Measurements from ENCODE around the gene C1QTNF8. TPM values are rescaled to one million over a fixed set of nuclear protein-coding genes. Genes with fewer than 3 reads are reported as not detected.

C1QTNF8 gene
- total and polyA plus RNA-seq, 2 of the 13 experiments (the other 11 are each of a cell fraction or from before 2014, with no cell fraction given): 0.09 TPM; not detected in 1

- TF ChIP-seq LCORL (IDR thresholded peaks at IDR 0.05): no peak
- TF ChIP-seq LCORL (CRISPR knock-in tag; IDR thresholded peaks at IDR 0.05): peak; percentile 97
- no peak for TF ChIP-seq NR3C1 (CRISPR knock-in tag; IDR thresholded peaks at IDR 0.05)
- TF ChIP-seq ELK4 (CRISPR knock-in tag; IDR thresholded peaks at IDR 0.05; ENCODE audit: borderline replicate concordance): no peak
- TF ChIP-seq ESRRA (CRISPR knock-in tag; IDR thresholded peaks at IDR 0.05; ENCODE audit: low read depth): peak; percentile 65; the same call in 1 of the 2 replicates
- TF ChIP-seq, protein P1, sequence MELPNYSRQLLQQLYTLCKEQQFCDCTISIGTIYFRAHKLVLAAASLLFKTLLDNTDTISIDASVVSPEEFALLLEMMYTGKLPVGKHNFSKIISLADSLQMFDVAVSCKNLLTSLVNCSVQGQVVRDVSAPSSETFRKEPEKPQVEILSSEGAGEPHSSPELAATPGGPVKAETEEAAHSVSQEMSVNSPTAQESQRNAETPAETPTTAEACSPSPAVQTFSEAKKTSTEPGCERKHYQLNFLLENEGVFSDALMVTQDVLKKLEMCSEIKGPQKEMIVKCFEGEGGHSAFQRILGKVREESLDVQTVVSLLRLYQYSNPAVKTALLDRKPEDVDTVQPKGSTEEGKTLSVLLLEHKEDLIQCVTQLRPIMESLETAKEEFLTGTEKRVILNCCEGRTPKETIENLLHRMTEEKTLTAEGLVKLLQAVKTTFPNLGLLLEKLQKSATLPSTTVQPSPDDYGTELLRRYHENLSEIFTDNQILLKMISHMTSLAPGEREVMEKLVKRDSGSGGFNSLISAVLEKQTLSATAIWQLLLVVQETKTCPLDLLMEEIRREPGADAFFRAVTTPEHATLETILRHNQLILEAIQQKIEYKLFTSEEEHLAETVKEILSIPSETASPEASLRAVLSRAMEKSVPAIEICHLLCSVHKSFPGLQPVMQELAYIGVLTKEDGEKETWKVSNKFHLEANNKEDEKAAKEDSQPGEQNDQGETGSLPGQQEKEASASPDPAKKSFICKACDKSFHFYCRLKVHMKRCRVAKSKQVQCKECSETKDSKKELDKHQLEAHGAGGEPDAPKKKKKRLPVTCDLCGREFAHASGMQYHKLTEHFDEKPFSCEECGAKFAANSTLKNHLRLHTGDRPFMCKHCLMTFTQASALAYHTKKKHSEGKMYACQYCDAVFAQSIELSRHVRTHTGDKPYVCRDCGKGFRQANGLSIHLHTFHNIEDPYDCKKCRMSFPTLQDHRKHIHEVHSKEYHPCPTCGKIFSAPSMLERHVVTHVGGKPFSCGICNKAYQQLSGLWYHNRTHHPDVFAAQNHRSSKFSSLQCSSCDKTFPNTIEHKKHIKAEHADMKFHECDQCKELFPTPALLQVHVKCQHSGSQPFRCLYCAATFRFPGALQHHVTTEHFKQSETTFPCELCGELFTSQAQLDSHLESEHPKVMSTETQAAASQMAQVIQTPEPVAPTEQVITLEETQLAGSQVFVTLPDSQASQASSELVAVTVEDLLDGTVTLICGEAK (IDR thresholded peaks at IDR 0.05): no peak
- TF ChIP-seq, protein P1 (CRISPR knock-in tag; IDR thresholded peaks at IDR 0.05): peak; percentile 55
- peak; percentile 88; the same call in 1 of the 2 replicates for TF ChIP-seq ZFP82 (CRISPR knock-in tag; IDR thresholded peaks at IDR 0.05; ENCODE audit: borderline replicate concordance)
- peak; percentile 77; the same call in 1 of the 2 replicates for TF ChIP-seq ZSCAN21 (CRISPR knock-in tag; IDR thresholded peaks at IDR 0.05; ENCODE audit: borderline replicate concordance)
- no peak for TF ChIP-seq ZNF562 (CRISPR knock-in tag; IDR thresholded peaks at IDR 0.05; ENCODE audit: borderline replicate concordance)
- TF ChIP-seq ZNF660 (CRISPR knock-in tag; IDR thresholded peaks at IDR 0.05; ENCODE audit: borderline replicate concordance, low read depth): no peak
- no peak for TF ChIP-seq SUZ12 (IDR thresholded peaks at IDR 0.05; ENCODE audit: low read depth, low read length)
- no peak for TF ChIP-seq EZH2 (conservative IDR thresholded peaks at IDR 0.05; ENCODE audit: low read depth, low read length)
- peak; percentile 72; the same call in 1 of the 2 replicates for TF ChIP-seq AHR (CRISPR knock-in tag; IDR thresholded peaks at IDR 0.05)
- TF ChIP-seq ZFP36L1 (CRISPR knock-in tag; IDR thresholded peaks at IDR 0.05): peak; percentile 73; the same call in 1 of the 2 replicates
- TF ChIP-seq ETV6 (CRISPR knock-in tag; conservative IDR thresholded peaks at IDR 0.05): no peak
- no peak for TF ChIP-seq U2AF1 (optimal IDR thresholded peaks at IDR 0.05; ENCODE audit: low read depth, low read length)
- TF ChIP-seq, protein P2, sequence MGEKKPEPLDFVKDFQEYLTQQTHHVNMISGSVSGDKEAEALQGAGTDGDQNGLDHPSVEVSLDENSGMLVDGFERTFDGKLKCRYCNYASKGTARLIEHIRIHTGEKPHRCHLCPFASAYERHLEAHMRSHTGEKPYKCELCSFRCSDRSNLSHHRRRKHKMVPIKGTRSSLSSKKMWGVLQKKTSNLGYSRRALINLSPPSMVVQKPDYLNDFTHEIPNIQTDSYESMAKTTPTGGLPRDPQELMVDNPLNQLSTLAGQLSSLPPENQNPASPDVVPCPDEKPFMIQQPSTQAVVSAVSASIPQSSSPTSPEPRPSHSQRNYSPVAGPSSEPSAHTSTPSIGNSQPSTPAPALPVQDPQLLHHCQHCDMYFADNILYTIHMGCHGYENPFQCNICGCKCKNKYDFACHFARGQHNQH (CRISPR knock-in tag; IDR thresholded peaks at IDR 0.05): peak; percentile 85
These were observed 6.0 kb downstream of the C1QTNF8 start (continued) for GRCh38 chr16:1089822-1090619.
